Mesenteric fat pad (tissue), 1 donor: ENCODE results near the gene GPR153. TPM values are rescaled to one million over a fixed set of nuclear protein-coding genes. Genes with fewer than 3 reads are reported as not detected.
"Not testable (repeated sequence)": the region's sequence is repeated elsewhere in the genome, so short reads cannot be mapped to it uniquely, and the experiment has no call there.

ENCODE experiments used
- DNase-seq: peaks from one replicate; pipeline ENCODE4 v3.0.0-alpha.2; 2020; ENCODE audit warnings: low spot score
- total RNA-seq: library from RNA; stranded (reverse); fragmentation: NEBNext Ultra II Directional; extraction: Animal tissue kit (Norgen Biotek cat#: 25700); gene quantifications from one replicate; pipeline ENCODE4 v1.2.1, GENCODE V29; 2021
- donor health status: DM: yes; HTN: yes; CAD: no.

GPR153 gene
- total RNA-seq, 1 donor from 2014 or later: 32.3 TPM

DNA sequence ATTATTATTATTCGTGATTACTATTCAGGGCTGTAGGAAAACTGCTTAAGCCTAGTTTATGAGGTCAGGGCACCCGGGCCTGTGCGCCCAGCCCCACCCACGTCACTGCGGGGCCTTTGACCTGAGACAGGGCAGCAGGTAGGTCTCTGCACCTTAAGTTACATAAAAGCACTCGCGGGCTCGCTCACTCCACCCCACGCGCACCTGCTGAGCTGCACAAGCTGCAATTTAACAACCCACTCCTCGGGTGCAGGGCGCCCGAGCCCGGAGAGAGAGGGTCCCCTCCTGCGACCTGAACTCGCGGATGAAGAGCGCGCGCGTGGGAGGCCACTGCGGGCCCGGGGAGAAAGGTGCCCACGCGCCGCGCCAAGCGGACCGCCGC lies 25.6 kb downstream of the GPR153 start:
- DNase-seq: no peak

DNA sequence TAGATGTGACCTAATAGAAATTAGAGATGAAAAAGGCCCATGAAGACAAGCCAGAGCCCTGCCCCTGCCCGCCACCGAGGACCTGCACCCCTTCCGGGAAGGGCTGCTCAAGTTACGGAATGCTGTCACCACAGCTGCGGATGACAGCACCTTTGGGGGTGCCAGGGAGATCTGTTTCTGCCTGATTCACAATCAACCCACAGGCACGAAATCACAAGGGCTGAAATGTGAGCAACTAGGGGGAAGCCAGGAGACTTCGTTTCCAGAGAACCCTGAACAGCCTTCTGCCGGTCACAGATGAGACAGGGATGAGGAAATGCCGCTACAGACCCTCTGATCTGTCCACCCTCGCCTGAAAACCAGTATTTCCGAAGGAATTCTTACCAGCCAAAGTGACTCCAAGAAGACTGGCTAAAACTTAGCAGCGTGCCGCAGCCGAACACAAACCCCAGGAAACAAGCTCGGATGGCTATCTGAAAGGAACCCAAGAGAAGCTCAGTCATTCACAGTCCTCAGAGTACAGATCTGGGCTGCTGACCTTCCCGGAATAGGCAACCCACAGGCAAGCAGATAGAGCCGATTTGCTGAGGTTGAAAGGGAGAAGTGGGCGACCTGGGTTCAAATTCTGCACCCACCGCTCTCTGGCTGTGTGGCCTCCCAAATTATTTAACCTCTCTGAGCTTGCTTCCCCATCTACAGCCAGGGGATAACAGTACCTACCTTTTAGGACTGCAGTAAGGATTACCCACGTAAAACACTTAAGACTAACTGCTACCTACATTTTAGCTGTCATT lies 26.2 kb downstream of the GPR153 start:
- DNase-seq: no peak

DNA sequence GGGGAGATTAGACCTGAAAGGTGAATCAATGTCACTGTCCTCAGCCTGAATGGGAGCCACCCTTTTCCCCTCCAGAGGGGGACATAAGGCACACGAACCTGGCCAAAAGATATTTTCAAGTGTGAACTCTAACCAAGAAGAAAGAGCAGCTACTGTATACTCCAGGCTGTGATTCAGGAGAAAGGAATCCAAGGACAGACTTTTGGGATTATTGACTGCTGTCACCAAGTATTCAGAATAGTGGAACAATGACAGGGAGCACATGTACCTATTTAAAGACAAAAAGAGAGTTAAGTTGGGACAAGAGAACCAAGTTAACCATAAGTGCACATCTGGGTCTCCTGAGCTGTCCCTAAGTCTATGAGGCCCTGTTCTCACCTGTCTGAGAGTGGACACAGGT lies 27.5 kb downstream of the GPR153 start:
- DNase-seq: no peak

DNA sequence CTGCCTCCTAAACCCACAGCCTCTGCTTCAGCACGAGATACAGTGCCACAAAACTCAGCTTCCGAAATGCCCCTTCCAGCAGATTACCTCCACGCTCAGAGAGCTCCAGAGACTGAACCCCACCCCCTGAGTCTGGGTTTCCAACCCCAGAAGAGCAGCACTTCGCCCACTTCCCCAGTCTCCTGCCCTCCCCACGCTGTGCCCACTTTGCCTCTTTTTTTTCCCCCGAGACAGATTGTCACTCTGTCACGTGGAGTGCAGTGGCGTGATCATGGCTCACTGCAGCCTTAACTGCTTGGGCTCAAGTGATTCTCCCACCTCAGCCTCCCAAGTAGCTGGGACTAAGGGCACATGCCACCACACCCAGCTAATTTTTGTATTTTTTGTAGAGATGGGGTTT lies 35.2 kb downstream of the GPR153 start:
- no peak for DNase-seq

- DNase-seq: no peak
Observed at GRCh38 chr1:6224718-6225117, 36.2 kb downstream of the GPR153 start.

DNA sequence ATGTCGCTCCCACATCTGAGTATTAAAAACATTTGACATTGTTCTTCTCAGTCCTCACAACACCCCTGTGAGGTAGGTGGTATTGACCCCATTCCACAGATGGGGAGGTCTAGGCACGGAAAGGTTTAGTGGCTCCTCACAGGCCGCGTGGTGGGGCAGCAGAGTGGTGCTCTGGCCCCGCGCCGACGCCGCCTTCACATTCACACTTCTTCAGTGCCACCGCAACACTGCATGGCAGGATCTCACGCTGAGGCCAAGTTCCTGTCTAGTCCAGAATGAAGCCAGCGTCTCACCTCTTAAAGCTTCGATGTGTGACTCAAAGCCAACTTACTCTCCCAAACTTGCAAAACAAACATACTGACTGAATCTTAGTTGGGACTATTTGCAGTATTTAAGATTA lies 37.3 kb downstream of the GPR153 start:
- DNase-seq: no peak

DNA sequence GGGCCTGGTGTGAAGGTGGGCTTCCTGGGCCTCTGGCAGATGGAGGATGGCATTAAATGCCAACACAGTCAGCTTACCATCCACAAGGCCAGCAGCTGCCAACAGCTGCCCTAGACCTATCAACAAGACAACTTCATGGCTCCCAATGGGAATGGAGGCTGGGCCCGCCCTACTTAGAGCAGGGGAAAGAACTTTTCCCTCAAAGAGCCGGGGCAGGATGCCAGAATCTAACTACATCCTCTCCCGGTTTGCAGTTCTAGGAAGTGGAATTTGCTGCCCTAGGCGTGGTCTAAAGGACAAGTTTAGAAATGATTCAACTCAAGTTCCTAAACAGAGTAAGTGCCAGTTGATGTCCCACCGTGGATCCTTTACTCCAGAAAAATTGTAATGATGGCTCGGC lies 38.3 kb downstream of the GPR153 start:
- no peak for DNase-seq

- DNase-seq: no peak
Observed at GRCh38 chr1:6221210-6221784, 39.6 kb downstream of the GPR153 start.

DNA sequence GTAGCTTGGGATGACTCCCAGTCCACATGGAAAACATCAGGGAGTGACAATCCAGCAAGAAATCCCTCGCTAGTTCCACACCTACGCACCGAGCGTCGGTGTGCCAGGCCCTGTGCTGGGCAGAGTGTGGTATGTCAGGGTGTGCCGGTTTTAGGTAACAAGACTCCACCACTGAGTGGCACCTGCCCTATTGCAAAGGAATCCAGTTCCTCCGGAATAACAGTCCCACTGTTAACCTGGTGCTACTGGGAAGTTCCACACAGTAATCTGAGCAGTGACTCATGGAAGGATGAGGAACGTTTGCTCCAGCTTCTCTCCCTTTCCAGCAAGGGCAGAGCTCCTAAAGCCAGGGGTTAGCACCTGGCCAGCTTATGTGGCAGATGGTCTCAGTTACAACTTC lies 40.7 kb downstream of the GPR153 start:
- no peak for DNase-seq

- not testable (repeated sequence) for DNase-seq
Observed at GRCh38 chr1:6219641-6220040, 41.3 kb downstream of the GPR153 start.

DNA sequence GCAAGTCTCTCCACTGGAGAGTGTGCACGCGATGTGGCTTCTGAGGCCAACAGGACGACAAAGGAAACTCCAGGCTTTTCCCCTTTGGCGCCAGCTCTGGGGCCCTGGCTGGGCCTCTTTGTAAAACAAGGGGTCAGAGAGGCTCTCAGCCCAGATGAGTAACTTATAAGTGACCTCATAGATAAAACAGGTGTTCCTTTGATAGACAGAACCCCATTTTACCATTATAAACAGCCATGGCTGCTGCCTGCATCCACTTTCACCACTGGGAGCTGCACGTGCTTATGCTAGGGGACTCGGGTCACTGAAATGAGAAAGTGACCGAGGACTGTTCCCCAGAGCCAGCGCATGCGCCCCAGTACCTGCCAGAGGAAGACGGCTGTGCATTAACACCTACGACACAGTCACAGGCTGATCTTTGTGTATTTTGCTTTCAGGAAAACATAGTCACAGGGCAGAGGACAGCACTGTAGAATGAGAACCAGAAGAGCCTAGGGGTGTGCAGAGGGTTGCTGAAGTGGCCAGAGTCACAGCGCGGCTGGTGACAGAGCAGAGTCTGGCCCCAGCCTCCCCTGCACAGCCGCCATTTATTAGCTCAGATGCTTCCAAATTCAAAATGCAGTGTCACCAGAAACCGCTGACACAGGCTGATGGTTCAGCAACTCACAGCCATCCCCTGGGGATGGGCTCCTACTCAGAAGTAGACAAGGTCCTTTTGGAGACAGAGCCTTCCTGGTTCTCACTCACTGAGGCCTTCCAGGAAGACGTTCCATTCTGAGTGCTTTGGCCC lies 42.3 kb downstream of the GPR153 start:
- no peak for DNase-seq

DNA sequence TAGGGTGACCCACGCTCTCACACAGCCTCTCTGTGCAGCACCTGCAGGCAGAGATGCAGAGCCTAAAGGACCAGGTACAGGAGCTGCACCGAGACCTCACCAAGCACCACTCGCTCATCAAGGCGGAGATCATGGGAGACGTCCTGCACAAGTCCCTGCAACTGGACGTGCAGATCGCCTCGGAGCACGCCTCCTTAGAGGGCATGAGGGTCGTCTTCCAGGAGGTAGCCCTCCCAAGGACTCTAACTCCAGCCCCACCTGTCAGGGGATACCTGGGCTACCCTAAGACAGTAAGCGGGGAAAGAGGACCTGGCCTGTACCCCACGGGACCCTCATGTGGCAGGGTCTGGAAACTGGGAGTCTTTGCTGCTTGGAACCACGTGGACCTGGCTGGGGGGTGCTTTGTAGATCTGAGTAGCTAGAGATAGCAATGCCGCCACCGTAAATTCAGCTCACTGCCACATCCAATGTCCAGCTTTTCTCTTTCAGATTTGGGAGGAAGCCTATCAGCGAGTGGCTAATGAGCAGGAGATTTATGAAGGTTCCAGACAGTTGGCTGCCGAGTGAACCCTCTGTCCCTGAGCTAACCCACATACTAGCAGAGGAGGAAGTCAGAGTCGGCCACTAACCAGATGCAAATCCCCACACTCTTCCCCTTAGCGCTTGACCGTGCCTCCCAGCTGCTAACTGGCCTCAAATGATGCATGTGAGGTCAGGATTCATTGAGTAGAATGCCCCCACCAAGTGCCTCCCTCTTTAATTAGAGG lies 48.5 kb downstream of the GPR153 start:
- no peak for DNase-seq

DNA sequence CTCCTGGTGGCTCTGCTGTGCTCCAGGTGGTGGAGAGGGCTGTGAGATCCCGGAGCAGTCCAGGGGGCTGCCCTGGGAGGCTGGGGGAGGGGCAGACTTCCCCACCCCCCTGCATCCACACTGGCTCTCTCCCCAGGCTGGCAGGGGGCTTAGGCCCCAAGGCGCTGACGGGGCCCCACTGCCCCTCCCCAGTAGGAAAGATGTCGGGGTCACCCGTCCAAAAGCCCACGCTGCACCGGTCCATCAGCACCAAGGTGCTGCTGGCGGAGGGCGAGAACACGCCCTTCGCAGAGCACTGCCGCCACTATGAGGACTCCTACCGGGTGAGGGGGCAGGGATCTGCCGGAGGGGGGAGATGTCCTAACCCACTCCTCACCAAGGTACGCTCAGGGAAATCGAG lies 49.2 kb downstream of the GPR153 start:
- DNase-seq: no peak

DNA sequence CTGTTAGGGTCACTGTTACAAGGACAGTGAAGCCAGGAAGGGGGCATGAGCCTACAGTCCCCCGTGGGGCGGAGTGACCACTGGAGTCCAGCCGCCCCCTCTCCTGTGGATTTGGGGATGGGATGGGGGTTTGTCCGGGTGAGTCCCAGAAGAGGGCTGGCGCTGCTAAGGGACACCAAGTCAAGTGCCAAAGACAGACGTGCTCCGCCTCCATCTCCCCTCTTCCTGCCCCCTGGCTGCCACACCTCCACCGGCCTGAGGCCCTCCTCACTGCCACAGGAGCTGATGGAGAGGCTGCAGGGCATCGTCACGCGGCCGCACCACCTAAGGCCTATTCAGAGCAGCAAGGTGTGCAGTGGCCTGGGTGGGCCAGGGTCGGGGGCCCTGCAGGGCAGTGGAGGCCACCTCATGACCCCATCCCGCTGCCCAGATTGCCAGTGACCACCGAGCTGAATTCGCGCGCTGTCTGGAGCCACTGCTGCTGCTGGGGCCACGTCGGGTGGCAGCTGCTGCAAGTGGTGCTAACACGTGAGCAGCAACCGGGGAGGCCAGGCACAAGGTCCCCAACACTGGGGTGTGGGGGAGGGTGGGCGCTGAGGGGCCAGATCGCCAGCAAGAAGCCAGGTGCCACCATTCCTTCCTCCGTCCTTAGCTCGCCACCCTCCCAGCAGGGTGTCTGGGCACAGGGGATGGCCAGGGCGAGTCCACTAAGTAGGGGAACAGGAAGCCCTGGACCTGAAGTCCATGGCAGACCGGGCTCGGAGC lies 50.1 kb downstream of the GPR153 start:
- DNase-seq: no peak

- no peak for DNase-seq
Observed at GRCh38 chr1:6209661-6210580, 51.0 kb downstream of the GPR153 start.

GRCh38 chr1:6208723-6209660 lies 51.9 kb downstream of the GPR153 start:
- DNase-seq: no peak

DNA sequence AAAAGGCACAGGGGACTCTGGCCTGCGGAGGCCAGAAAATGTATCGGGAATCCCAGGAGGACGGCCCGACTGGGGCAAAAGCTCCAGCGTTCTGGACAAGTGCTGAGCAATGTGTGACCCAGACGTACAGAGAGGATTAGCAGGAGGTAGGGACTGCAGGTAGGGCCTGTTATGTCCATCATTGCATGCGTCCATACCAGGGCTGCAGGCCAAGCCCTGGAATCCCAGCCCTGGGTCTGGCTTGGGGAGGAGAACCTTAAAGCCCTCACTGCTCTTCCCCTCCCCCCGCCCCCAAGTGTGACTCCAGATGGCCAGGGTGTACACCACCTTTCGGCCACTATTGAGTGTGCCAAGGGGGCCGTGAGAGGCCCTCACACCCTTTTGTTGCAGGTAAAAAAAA lies 53.0 kb downstream of the GPR153 start:
- no peak for DNase-seq

- DNase-seq: no peak
Observed at GRCh38 chr1:6207075-6207885, 53.6 kb downstream of the GPR153 start.
